Body of pancreas (tissue), 4 donors: ENCODE measurements around the gene KLHL40.

ENCODE experiments used
- CTCF ChIP-seq, 7 experiments: fragments of 450-650 bp in 4 of 7; fragments of 200-600 bp in 3 of 7; sonication (generic) in 3 of 7; IDR thresholded peaks; one replicate each; pipeline ENCODE4 v1.5.1; 2016 to 2019; ENCODE audit warnings: antibody characterized with exemption in 7 of 7
- POLR2A ChIP-seq, 3 donors: fragments of 450-650 bp; IDR thresholded peaks; one replicate each; pipeline ENCODE4 v1.6.1; 2016; ENCODE audit warnings: antibody characterized with exemption in 3 of 3, mild to moderate bottlenecking in 2 of 3

- TF ChIP-seq POLR2A (IDR thresholded peaks at IDR 0.05) (no peak), CTCF (IDR thresholded peaks at IDR 0.05) (no peak)
Observed at GRCh38 chr3:42741796-42742195, 56.5 kb downstream of the KLHL40 start.
